Liver (tissue), 3 donors: Measurements from ENCODE around the gene CEP63.

Experiments used
- EGR1 ChIP-seq, 2 donors: IDR thresholded peaks; 2 replicates each; pipeline ENCODE4 v1.6.1; 2016 to 2018; ENCODE audit warnings: antibody characterized with exemption in 2 of 2, low read depth in 2 of 2
- HNF4A ChIP-seq, 2 donors: conservative IDR thresholded peaks; 2 replicates each; pipeline ENCODE4 v1.6.1; 2016; ENCODE audit warnings: antibody characterized with exemption in 2 of 2, mild to moderate bottlenecking in 2 of 2
- TF ChIP-seq, protein P1 (sequence below): fragments of 150-350 bp; IDR thresholded peaks from 2 replicates; pipeline ENCODE4 v1.5.1; 2017; ENCODE audit warnings: improper control_type of control experiment, low read depth, low read length; ENCODE audit not compliant: missing input control
- donor health status: healthy.
- donor health status: healthy.

DNA sequence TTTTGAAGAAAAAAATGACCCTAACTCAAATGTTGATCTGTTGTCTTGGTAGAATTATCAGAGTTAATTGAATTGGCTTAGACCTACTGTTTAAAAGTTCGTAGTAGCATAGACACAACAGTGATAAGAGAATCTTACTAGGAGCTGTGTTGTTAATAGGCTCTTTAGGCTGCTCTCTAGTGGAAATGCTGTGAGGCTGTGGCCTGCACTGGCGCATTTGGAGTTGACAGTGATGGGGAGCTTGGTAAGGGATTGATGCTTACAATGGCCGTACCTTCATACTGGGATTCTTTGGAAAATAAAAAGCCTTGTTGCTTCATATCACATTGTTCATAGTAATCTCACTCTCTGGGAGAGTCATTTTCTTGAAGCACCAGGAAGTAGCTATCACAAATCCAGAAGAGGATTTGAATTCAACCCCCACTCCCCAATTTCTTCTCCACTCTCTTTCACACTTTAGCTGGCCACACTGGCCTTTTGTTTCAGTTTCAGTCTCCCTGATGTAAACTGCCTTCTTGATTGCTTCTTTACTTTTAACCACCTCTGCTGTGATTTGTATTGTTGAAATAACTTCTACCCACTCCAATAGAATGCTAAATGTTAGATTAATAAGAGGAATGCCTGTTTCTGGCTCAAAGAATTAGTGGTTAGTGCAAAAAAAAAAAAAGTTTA is 56.6 kb downstream of the CEP63 start:
- TF ChIP-seq HNF4A (conservative IDR thresholded peaks at IDR 0.05), result no peak
- TF ChIP-seq, protein P1, sequence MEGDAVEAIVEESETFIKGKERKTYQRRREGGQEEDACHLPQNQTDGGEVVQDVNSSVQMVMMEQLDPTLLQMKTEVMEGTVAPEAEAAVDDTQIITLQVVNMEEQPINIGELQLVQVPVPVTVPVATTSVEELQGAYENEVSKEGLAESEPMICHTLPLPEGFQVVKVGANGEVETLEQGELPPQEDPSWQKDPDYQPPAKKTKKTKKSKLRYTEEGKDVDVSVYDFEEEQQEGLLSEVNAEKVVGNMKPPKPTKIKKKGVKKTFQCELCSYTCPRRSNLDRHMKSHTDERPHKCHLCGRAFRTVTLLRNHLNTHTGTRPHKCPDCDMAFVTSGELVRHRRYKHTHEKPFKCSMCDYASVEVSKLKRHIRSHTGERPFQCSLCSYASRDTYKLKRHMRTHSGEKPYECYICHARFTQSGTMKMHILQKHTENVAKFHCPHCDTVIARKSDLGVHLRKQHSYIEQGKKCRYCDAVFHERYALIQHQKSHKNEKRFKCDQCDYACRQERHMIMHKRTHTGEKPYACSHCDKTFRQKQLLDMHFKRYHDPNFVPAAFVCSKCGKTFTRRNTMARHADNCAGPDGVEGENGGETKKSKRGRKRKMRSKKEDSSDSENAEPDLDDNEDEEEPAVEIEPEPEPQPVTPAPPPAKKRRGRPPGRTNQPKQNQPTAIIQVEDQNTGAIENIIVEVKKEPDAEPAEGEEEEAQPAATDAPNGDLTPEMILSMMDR, result no peak
- no peak for TF ChIP-seq EGR1 (IDR thresholded peaks at IDR 0.05; ENCODE audit: low read depth in 2 of 2)
